MM.1S (cell line): ENCODE data around the gene TSHB.

Source experiments
- CTCF ChIP-seq: fragments of 300-600 bp; sonication (generic); IDR thresholded peaks from 2 replicates; pipeline ENCODE4 v1.5.1; 2016; ENCODE audit warnings: antibody characterized with exemption, low read length, mixed read lengths
- EZH2 ChIP-seq: fragments of 300-600 bp; sonication (generic); optimal IDR thresholded peaks from 2 replicates; pipeline ENCODE3; 2017; ENCODE audit warnings: low read depth, mild to moderate bottlenecking, antibody characterized with exemption, low read length, mixed read lengths

DNA sequence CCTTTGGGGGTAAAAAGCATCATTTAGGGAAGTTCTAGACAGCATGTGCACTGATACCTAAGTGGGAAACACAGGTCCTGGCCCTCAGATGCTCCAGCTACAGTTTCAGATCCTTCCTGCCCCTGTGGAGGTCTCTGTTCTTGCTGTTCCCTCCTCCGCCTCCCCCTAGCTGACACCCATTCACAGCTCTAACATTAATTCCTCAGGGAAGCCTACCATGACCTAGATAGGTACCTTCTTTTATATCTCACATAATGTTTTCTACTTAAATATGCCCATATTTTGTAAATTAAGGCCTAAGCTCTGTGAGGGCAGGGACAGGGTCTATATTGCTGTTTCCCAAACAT lies 48.3 kb downstream of the TSHB start:
- TF ChIP-seq CTCF (no peak), EZH2 (no peak)
